ENCODE measurements around the gene CREBZF.

- no peak for TF ChIP-seq CTCF (IDR thresholded peaks at IDR 0.05; ENCODE audit: poor library complexity)
- no peak for TF ChIP-seq EZH2phosphoT487 (IDR thresholded peaks at IDR 0.05; ENCODE audit: low read depth, severe bottlenecking, unreplicated experiment)
- no peak for TF ChIP-seq EZH2 (IDR thresholded peaks at IDR 0.05; ENCODE audit: borderline replicate concordance)
These were observed 1.7 kb downstream of the CREBZF start for GRCh38 chr11:85663080-85663752.

Measured in hepatocyte (in vitro differentiated cells).